HUES6 (cell line): ENCODE data around the gene VWA2.

Experiments
- H3K27ac ChIP-seq: 2 replicates; pipeline ENCODE4 v1.7.0; 2013; ENCODE audit warnings: low read depth, mild to moderate bottlenecking, low read length, inconsistent platforms
- H3K27me3 ChIP-seq: 2 replicates; pipeline ENCODE4 v1.6.1; 2013; ENCODE audit warnings: low read length; ENCODE audit not compliant: control insufficient read depth, insufficient read depth
- H3K36me3 ChIP-seq: 2 replicates; pipeline ENCODE4 v1.6.1; 2013; ENCODE audit warnings: low read length; ENCODE audit not compliant: control insufficient read depth, insufficient read depth
- H3K4me1 ChIP-seq: 2 replicates; pipeline ENCODE4 v1.6.1; 2013; ENCODE audit warnings: low read length; ENCODE audit not compliant: control insufficient read depth, insufficient read depth
- H3K4me3 ChIP-seq: 2 replicates; pipeline ENCODE4 v1.5.1; 2013; ENCODE audit warnings: low read depth, low read length
- H3K9ac ChIP-seq: one replicate; pipeline ENCODE4 v1.6.1; 2013; ENCODE audit warnings: mild to moderate bottlenecking, low read length
- H3K9me3 ChIP-seq: 2 replicates; pipeline ENCODE4 v1.6.1; 2013; ENCODE audit warnings: low read depth, low read length; ENCODE audit not compliant: control insufficient read depth, insufficient read depth

The VWA2 gene

DNA sequence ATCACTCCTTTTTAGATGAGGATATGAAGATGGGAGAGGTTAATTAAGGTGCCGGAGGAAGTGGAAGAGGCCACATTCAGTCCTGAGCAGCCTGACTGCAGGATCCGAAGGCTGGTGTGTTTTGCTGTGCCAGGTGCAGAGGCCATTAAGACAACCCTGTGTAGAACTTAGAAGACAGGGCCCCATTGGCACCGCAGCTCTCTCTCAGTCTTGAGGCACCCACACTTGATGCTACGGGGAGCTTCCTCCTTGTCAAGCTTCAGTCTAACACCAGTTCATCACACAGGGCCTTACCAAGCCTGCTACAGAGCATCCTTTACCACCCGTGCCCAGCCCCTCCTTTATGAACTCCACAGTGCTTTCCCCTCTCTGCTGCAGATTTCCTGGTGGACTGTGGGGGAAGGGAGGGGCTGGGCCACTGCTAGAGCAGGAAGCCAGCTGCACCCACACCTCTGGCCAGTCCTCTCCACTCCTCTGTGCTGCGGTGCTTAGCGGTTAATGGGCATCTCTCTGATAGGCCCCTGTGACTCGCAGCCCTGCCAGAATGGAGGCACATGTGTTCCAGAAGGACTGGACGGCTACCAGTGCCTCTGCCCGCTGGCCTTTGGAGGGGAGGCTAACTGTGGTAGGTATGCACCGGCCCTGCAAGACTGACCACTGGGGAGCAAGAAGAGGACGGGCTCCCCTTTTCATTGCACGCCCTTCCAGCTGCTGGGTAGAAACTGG lies 45.5 kb downstream of the VWA2 start:
- Histone ChIP-seq H3K27me3 (no peaks in the 10 kb centered on the region), H3K27ac (no peak overlapping the region), H3K4me3 (no peak overlapping the region), H3K4me1 (no peaks in the 10 kb centered on the region), H3K36me3 (no peaks in the 10 kb centered on the region), H3K9me3 (no peaks in the 10 kb centered on the region), H3K9ac (no peak overlapping the region)

DNA sequence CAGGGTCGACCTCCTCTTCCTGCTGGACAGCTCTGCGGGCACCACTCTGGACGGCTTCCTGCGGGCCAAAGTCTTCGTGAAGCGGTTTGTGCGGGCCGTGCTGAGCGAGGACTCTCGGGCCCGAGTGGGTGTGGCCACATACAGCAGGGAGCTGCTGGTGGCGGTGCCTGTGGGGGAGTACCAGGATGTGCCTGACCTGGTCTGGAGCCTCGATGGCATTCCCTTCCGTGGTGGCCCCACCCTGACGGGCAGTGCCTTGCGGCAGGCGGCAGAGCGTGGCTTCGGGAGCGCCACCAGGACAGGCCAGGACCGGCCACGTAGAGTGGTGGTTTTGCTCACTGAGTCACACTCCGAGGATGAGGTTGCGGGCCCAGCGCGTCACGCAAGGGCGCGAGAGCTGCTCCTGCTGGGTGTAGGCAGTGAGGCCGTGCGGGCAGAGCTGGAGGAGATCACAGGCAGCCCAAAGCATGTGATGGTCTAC lies 46.9 kb downstream of the VWA2 start:
- H3K27me3 ChIP-seq, result no peaks in the 10 kb centered on the region
- H3K36me3 ChIP-seq, result no peaks in the 10 kb centered on the region
- no peaks in the 10 kb centered on the region for H3K4me1 ChIP-seq
- no peaks in the 10 kb centered on the region for H3K9me3 ChIP-seq
- no peak overlapping the region for H3K4me3 ChIP-seq
- H3K27ac ChIP-seq, result no peak overlapping the region
- no peak overlapping the region for H3K9ac ChIP-seq

DNA sequence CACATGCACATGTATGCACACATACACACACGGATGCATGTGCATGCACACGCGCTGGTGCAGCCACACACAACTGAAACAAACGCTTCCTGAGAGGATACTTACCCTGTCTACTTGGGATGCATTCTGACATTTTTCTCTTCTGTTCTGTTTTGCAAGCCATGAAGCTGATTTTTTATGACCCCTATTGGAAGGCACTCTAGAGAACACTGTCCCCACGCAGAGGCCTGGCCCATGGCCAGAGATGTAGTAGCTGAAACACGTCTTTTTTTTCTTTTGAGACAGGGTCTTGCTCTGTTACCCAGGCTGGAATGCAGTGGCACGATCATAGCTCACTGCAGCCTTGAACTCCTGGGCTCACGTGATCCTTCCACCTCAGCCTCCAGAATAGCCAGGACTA lies 47.9 kb downstream of the VWA2 start:
- H3K27ac ChIP-seq, result no peak overlapping the region

DNA sequence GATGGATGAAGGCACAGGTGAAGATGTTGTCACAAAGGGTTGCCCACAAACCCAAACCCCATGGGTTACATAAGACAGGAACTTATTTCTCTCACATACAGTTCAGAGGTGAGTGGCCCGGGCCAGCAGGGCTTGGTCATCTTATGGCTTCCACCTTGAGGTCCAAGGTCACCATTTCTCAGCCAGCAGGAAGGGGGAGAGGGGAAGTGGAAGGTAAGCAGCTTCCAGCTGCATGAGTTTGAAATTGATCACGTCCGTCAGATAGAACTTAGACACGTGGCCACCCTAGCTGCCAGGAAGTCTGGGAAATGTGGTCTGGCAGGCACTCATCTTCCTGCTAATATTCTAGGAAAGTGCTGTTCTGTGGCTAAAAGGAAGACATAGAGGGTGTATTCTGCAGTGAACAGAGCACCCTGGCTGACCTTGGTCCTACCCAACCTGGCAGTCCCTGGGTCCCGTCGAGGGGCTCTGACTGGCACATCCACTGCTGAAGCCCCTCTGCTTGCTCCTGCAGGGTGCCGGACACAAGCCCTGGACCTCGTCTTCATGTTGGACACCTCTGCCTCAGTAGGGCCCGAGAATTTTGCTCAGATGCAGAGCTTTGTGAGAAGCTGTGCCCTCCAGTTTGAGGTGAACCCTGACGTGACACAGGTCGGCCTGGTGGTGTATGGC lies 49.5 kb downstream of the VWA2 start:
- H3K4me1 ChIP-seq, result no peaks in the 10 kb centered on the region
- H3K9ac ChIP-seq, result no peak overlapping the region

More for the DNA sequence above, 47.9 kb downstream of the VWA2 start:
- no peak overlapping the region for H3K4me3 ChIP-seq
- H3K27me3 ChIP-seq, result no peaks in the 10 kb centered on the region
- H3K9me3 ChIP-seq, result no peaks in the 10 kb centered on the region
- no peaks in the 10 kb centered on the region for H3K36me3 ChIP-seq
- H3K9ac ChIP-seq, result no peak overlapping the region
- H3K4me1 ChIP-seq, result no peaks in the 10 kb centered on the region

DNA sequence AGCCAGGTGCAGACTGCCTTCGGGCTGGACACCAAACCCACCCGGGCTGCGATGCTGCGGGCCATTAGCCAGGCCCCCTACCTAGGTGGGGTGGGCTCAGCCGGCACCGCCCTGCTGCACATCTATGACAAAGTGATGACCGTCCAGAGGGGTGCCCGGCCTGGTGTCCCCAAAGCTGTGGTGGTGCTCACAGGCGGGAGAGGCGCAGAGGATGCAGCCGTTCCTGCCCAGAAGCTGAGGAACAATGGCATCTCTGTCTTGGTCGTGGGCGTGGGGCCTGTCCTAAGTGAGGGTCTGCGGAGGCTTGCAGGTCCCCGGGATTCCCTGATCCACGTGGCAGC lies 50.0 kb downstream of the VWA2 start:
- no peak overlapping the region for H3K4me3 ChIP-seq
- H3K4me1 ChIP-seq, result no peaks in the 10 kb centered on the region
- H3K27me3 ChIP-seq, result no peaks in the 10 kb centered on the region
- H3K36me3 ChIP-seq, result no peaks in the 10 kb centered on the region
- no peak overlapping the region for H3K27ac ChIP-seq
- H3K9ac ChIP-seq, result no peak overlapping the region
- no peaks in the 10 kb centered on the region for H3K9me3 ChIP-seq

More for the DNA sequence above, 49.5 kb downstream of the VWA2 start:
- Histone ChIP-seq H3K27me3 (no peaks in the 10 kb centered on the region), H3K36me3 (no peaks in the 10 kb centered on the region), H3K27ac (no peak overlapping the region), H3K9me3 (no peaks in the 10 kb centered on the region), H3K4me3 (no peak overlapping the region)

DNA sequence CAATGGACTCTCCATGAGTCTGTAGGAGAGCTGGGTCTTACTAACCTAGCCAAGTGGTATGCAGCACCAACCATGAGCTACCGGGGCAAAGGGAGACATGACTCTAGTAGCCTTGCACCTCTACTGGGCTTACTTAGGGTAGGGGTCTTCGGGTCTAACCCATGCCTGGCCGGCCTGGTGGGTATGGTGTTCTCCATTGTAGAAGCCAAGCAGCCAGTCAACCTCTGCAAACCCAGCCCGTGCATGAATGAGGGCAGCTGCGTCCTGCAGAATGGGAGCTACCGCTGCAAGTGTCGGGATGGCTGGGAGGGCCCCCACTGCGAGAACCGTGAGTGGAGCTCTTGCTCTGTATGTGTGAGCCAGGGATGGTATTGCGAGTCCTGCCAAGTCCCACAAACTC lies 51.0 kb downstream of the VWA2 start:
- Histone ChIP-seq H3K4me1 (no peaks in the 10 kb centered on the region), H3K9ac (no peak overlapping the region), H3K36me3 (no peaks in the 10 kb centered on the region; the same call in 1 of the 2 replicates), H3K27ac (no peak overlapping the region), H3K27me3 (no peaks in the 10 kb centered on the region), H3K4me3 (no peak overlapping the region), H3K9me3 (no peaks in the 10 kb centered on the region; the same call in 1 of the 2 replicates)

DNA sequence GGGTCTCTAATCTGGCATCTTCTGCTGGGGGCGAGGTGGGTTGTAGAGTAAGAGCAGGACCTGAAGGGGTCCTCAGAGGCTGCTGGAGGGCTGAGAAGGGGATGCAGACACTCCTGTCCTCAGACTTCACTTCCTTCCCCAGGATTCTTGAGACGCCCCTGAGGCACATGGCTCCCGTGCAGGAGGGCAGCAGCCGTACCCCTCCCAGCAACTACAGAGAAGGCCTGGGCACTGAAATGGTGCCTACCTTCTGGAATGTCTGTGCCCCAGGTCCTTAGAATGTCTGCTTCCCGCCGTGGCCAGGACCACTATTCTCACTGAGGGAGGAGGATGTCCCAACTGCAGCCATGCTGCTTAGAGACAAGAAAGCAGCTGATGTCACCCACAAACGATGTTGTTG lies 52.0 kb downstream of the VWA2 start:
- Histone ChIP-seq H3K9ac (no peak overlapping the region), H3K36me3 (peaks cover 6% of the 10 kb centered on the region), H3K4me3 (no peak overlapping the region), H3K27ac (no peak overlapping the region), H3K9me3 (peaks cover 9% of the 10 kb centered on the region), H3K27me3 (no peaks in the 10 kb centered on the region), H3K4me1 (no peaks in the 10 kb centered on the region)

DNA sequence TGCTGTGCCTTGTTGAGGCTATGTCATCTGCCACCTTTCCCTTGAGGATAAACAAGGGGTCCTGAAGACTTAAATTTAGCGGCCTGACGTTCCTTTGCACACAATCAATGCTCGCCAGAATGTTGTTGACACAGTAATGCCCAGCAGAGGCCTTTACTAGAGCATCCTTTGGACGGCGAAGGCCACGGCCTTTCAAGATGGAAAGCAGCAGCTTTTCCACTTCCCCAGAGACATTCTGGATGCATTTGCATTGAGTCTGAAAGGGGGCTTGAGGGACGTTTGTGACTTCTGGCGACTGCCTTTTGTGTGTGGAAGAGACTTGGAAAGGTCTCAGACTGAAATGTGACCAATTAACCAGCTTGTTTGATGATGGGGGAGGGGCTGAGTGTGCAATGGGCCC lies 52.5 kb downstream of the VWA2 start:
- no peak overlapping the region for H3K4me3 ChIP-seq
- H3K9ac ChIP-seq, result no peak overlapping the region
- no peaks in the 10 kb centered on the region for H3K4me1 ChIP-seq
- peaks cover 13% of the 10 kb centered on the region for H3K9me3 ChIP-seq
- no peaks in the 10 kb centered on the region for H3K27me3 ChIP-seq
- H3K36me3 ChIP-seq, result peaks cover 11% of the 10 kb centered on the region
- no peak overlapping the region for H3K27ac ChIP-seq

DNA sequence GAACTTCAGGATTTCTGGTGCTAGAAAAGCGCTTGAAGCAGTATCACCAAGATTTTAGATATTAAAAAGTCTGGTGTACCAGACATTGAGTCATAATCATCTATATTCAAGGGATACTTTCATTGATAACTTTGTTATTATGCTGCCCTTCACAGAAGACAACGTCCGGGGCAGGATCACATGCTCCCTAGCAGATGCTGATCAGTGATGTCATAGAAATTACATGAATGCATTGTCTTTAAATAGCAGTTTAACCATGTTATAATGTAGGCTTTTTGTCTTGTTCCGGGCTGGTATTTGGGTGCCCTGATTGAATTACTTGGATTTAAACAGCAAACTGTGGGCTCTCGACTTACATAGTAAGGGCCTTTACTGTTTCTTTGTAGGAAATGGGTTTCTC lies 54.0 kb downstream of the VWA2 start:
- Histone ChIP-seq H3K36me3 (peaks cover 17% of the 10 kb centered on the region), H3K4me3 (no peak overlapping the region), H3K27ac (no peak overlapping the region), H3K9ac (no peak overlapping the region), H3K27me3 (no peaks in the 10 kb centered on the region), H3K9me3 (peaks cover 16% of the 10 kb centered on the region), H3K4me1 (no peaks in the 10 kb centered on the region)

DNA sequence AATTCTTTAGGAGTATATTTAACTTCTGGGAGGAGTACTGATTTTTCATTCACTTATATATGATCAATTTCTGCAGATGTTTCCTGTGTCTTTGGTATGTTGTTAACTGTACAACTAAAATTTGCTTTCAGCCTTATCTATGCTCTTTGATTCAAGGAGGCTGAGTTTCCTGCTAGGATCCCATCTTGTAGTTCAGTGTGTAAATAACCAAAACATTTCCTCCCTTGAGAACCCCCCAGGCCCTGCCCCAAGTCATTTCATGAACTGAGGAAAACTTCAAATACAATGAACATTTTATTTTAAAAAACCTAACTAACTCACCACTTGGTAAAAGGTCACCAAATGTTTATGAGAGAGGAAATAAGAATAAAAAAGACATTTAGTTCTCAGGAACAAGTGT lies 55.5 kb downstream of the VWA2 start:
- Histone ChIP-seq H3K27ac (no peak overlapping the region), H3K4me3 (no peak overlapping the region), H3K9me3 (peaks cover 16% of the 10 kb centered on the region), H3K9ac (no peak overlapping the region), H3K36me3 (peaks cover 17% of the 10 kb centered on the region), H3K4me1 (no peaks in the 10 kb centered on the region), H3K27me3 (no peaks in the 10 kb centered on the region)

DNA sequence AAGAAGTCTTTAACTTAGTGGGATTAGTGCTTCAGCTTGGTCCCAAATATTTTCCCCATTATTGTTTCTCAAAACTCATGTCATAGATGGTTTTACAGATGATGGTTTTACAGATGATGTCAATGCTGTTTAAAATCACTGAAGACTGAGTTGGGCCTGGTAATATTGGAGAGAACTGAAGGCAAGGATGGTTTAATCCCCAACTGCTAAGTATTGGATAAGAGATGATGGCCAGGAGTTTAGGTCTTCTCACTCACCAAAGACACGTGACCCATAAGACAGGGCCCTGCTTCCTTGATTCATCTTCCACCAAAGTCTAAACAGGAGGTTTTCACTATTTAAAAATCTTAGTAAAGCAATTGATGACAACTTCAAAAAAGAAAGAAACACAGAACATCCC lies 56.3 kb downstream of the VWA2 start:
- no peak overlapping the region for H3K9ac ChIP-seq
- peaks cover 16% of the 10 kb centered on the region for H3K9me3 ChIP-seq
- no peak overlapping the region for H3K27ac ChIP-seq
- no peaks in the 10 kb centered on the region for H3K27me3 ChIP-seq
- H3K4me1 ChIP-seq, result no peaks in the 10 kb centered on the region
- peaks cover 17% of the 10 kb centered on the region for H3K36me3 ChIP-seq
- no peak overlapping the region for H3K4me3 ChIP-seq
